Liver (tissue), 3 donors: ENCODE measurements around the gene ZNF133.

ENCODE experiments used
- EGR1 ChIP-seq, 2 donors: IDR thresholded peaks; 2 replicates each; pipeline ENCODE4 v1.6.1; 2016 to 2018; ENCODE audit warnings: antibody characterized with exemption in 2 of 2, low read depth in 2 of 2
- JUND ChIP-seq, 2 donors: IDR thresholded peaks; 2 replicates each; pipeline ENCODE4 v1.6.1; 2016; ENCODE audit warnings: antibody characterized with exemption in 2 of 2
- NR2F2 ChIP-seq: IDR thresholded peaks from 2 replicates; pipeline ENCODE4 v1.6.1; 2016; ENCODE audit warnings: antibody characterized with exemption
- RAD21 ChIP-seq, 2 donors: IDR thresholded peaks; 2 replicates each; pipeline ENCODE4 v1.6.1; 2016; ENCODE audit warnings: antibody characterized with exemption in 2 of 2, mild to moderate bottlenecking in 2 of 2
- TAF1 ChIP-seq: conservative IDR thresholded peaks from 2 replicates; pipeline ENCODE4 v1.6.1; 2016; ENCODE audit warnings: antibody characterized with exemption, mild to moderate bottlenecking
- YY1 ChIP-seq: IDR thresholded peaks from 2 replicates; pipeline ENCODE4 v1.6.1; 2016; ENCODE audit warnings: antibody characterized with exemption, mild to moderate bottlenecking
- TF ChIP-seq, protein P1 (sequence below): fragments of 150-350 bp; IDR thresholded peaks from 2 replicates; pipeline ENCODE4 v1.5.1; 2017; ENCODE audit warnings: improper control_type of control experiment, low read depth, low read length; ENCODE audit not compliant: missing input control
- TF ChIP-seq, protein P2 (sequence below): IDR thresholded peaks from 2 replicates; pipeline ENCODE4 v1.6.1; 2016; ENCODE audit warnings: antibody characterized with exemption, mild to moderate bottlenecking
- TF ChIP-seq, protein P3 (sequence below): IDR thresholded peaks from 2 replicates; pipeline ENCODE4 v1.6.1; 2016; ENCODE audit warnings: antibody characterized with exemption
- donor health status: healthy.
- donor health status: healthy.

DNA sequence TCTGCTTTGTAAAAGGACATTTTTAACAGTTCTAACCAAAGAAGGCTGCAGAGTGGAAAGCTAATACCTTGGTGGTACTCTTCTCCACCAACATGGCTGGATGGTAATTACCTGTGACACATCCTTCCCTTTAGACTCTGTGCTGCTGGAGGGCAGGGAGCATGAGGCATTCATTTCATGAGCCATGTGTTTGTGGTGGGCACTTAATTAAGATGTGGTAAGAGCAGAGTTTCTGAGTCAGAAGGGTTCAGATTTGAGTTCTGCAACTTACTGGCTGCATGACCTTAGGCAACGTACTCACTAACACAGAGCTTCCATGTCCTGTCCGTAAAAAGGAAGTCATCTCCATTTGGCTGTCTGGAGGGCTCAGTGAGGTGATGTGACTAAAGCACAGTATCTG is 9.1 kb upstream of the ZNF133 start:
- TF ChIP-seq, protein P1, sequence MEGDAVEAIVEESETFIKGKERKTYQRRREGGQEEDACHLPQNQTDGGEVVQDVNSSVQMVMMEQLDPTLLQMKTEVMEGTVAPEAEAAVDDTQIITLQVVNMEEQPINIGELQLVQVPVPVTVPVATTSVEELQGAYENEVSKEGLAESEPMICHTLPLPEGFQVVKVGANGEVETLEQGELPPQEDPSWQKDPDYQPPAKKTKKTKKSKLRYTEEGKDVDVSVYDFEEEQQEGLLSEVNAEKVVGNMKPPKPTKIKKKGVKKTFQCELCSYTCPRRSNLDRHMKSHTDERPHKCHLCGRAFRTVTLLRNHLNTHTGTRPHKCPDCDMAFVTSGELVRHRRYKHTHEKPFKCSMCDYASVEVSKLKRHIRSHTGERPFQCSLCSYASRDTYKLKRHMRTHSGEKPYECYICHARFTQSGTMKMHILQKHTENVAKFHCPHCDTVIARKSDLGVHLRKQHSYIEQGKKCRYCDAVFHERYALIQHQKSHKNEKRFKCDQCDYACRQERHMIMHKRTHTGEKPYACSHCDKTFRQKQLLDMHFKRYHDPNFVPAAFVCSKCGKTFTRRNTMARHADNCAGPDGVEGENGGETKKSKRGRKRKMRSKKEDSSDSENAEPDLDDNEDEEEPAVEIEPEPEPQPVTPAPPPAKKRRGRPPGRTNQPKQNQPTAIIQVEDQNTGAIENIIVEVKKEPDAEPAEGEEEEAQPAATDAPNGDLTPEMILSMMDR, result no peak
- TF ChIP-seq JUND (IDR thresholded peaks at IDR 0.05) (no peak), NR2F2 (no peak), YY1 (no peak), EGR1 (IDR thresholded peaks at IDR 0.05; ENCODE audit: low read depth in 2 of 2) (no peak), RAD21 (IDR thresholded peaks at IDR 0.05) (no peak), TAF1 (no peak)
- TF ChIP-seq, protein P2, sequence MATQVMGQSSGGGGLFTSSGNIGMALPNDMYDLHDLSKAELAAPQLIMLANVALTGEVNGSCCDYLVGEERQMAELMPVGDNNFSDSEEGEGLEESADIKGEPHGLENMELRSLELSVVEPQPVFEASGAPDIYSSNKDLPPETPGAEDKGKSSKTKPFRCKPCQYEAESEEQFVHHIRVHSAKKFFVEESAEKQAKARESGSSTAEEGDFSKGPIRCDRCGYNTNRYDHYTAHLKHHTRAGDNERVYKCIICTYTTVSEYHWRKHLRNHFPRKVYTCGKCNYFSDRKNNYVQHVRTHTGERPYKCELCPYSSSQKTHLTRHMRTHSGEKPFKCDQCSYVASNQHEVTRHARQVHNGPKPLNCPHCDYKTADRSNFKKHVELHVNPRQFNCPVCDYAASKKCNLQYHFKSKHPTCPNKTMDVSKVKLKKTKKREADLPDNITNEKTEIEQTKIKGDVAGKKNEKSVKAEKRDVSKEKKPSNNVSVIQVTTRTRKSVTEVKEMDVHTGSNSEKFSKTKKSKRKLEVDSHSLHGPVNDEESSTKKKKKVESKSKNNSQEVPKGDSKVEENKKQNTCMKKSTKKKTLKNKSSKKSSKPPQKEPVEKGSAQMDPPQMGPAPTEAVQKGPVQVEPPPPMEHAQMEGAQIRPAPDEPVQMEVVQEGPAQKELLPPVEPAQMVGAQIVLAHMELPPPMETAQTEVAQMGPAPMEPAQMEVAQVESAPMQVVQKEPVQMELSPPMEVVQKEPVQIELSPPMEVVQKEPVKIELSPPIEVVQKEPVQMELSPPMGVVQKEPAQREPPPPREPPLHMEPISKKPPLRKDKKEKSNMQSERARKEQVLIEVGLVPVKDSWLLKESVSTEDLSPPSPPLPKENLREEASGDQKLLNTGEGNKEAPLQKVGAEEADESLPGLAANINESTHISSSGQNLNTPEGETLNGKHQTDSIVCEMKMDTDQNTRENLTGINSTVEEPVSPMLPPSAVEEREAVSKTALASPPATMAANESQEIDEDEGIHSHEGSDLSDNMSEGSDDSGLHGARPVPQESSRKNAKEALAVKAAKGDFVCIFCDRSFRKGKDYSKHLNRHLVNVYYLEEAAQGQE, result no peak
- TF ChIP-seq, protein P3, sequence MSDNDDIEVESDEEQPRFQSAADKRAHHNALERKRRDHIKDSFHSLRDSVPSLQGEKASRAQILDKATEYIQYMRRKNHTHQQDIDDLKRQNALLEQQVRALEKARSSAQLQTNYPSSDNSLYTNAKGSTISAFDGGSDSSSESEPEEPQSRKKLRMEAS, result no peak
